GM12874 (cell line): Measurements from ENCODE around the gene PRKAR1B.

Source experiments
- CTCF ChIP-seq: IDR thresholded peaks from 2 replicates; pipeline ENCODE4 v1.5.1; 2011; ENCODE audit warnings: low read depth, mild to moderate bottlenecking, control low read depth, low read length, moderate library complexity; ENCODE audit not compliant: insufficient read depth

Gene PRKAR1B

DNA sequence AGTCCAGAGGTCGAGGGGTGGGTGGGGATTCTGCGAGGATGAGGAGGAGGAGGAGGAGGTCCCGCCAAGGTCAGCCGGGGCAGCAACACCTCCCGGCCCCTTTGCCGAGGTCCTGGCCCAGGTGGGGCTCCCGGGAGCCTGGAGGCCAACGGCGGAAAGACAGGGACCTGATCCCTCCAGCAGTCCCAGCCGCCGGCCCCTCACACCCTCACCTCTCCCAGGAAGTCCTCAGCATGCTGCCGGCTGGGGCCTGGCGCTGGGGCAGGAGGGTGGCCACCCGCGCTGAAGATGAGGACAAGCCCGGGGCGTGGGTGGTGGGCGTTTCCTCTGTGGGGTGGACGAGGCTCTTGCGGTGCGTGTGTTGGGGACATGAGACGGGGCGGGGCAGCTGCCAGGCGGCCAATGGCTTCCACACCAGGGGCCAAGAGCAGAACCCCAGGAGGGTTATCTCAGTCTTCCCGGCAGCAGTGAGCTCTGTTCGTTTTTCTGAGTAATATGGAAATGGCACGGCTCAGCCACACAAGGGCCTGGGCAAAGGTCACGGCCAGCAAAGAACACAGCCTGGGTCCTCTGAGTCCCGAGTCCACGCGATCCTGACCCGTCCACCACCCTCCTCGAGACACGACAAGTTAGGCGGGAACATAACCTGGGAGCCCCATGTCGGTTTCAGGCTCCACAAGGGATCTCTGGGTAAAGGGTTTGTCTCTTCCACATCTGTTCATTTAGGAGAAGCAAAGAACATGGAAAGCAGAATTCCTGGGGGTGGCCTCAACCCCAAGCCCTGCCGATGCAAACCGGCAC lies 124.5 kb downstream of the PRKAR1B start:
- no peak for TF ChIP-seq CTCF

DNA sequence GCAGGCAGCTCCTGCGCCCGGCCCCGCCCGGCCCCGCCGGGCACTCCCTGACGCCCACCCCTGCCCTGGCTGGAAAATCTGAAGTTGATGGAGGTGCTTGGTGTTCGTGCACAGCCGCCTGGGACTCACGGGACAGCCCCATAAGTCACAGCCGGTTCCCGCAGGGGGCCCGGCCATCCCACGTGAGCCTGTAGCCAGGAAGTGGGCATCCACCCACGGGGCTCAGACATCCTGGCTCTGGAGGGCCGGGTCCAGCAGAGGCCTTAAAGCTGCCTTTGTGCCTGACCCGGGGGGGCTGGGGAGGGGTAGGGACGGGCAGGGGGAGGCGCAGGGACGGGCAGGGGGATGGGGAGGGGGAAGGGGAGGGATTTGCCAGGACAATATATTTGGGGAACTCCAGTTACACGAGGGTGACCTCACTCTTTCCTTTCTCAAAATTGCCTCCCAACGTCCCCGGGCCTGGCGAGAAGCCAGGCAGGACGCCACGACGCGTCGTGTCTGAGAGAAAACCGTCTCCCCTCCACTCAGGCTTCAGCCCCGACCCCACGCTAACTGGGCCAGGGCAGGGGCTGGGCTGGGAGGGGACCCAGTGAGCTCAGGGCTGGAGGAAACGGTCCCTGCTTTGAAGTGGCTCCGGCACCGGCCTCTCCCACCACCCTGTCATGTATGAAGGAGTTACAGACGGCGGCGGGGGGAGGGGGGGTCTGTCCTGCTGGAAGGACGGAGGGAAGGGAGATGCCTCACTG lies 125.3 kb downstream of the PRKAR1B start:
- no peak for TF ChIP-seq CTCF

- TF ChIP-seq CTCF: no peak
These were observed 126.0 kb downstream of the PRKAR1B start for GRCh38 chr7:601036-601594.

DNA sequence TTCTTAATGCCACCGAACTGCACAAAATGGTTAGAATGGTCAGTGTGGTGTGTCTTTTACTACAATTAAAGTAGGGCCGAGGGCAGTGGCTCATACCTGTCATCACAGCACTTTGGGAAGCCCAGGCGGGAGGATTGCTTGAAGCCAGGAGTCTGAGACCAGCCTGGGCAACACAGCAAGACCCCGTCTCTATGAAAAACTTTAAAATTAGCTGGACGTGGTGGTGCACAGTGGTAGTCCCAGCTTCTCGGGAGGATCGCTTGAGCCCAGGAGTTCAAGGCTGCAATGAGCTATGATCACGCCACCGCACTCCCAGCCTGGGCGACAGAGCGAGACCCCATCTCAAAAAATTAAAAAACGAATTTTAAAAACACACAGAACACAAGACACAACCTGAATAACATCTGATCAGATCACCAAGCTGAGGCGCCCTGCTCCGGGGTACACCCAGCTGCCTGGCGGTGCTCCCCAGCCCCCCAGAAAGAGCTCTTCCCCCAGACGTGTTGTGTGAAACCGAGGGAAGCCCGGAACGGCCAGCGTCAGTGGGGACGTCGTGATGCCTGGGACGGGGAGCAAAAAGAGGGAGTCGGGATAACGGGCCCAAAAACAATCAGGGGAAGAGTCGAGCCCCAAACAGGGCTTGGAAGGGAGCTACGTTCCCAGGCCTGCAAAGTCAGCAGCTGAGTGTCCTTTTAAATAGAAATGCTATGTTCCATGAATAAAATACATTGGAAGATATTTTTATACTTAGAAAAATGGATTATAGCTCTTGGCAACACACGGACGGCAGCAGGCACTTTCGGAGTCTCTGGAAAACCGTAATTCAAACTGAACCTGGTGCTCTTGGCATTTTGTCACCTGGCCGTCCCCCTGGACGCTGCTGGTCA lies 126.7 kb downstream of the PRKAR1B start:
- no peak for TF ChIP-seq CTCF

DNA sequence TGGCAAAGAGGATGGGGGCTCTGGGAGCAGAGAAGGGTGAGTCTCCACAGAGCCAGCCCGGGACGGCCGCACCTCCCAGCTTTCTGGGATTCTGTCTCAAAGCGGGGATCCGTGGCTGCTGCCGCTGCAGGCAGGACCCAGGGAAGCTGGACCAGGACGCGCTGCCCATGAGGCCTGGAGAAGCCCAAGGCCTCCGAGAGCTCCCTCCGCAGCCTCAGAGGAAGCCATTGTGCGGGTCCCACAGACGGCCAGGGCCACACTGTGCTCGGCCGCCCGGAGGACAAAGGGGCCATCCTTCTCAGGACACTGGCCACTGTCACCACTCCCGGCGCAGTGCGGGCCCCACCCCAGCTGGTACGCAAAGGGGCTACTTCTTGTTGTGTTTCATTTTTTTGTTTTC lies 128.2 kb downstream of the PRKAR1B start:
- TF ChIP-seq CTCF: no peak

DNA sequence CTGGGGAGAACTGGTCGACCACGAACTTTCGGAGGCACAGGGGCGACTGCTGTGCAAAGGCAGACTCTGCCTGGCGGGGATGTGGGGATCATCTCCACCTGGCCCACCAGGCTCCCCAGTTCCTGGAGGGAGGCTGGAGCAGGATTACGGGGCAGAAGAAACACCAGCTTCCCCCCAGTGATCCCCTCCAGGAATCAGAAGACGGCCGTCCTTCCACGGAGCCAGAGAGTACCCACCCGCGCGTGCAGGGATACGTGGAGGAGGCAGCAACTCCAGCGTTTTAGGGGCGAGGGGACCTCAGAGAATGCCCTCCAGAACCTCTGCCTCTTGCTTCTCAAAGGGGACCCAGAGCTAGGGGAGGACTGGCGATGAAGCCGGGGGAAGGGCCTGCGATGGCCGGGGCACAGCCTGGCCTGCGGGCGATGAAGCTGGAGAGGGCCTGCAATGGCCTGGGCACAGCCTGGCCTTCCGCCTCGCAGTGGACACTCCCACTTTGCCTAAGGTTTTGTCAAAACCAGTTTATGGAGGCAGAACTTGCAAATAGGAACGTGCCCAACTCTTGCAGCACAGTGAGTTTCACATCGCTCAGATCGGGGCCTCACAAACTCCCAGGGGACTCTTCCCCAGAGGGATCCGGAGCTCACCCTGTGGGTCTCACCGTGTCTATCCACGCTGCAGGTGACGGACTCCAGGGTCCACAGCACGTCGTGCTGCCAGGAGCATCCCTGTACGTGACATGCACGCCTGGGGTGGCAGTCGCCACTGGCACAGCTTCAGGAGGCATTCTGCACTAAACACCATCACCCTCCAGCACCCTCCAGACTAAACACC lies 129.5 kb downstream of the PRKAR1B start:
- no peak for TF ChIP-seq CTCF
